SK-N-MC (cell line): ENCODE results near the gene CCDC69.
A peak's percentile ranks its signal among the peaks of the same experiment; 100 is the strongest.

Experiments
- DNase-seq: peaks from one replicate; pipeline ENCODE4 v3.0.0-alpha.2; 2011; ENCODE audit warnings: low read depth, low spot score
- H3K27ac ChIP-seq: fragments of 200-600 bp; sonication (generic); 2 replicates; pipeline ENCODE4 v1.5.1; 2016; ENCODE audit warnings: mixed run types
- H3K36me3 ChIP-seq: fragments of 200-600 bp; sonication (generic); 2 replicates; pipeline ENCODE4 v1.6.1; 2017; ENCODE audit warnings: antibody characterized with exemption, low read length, mixed read lengths; ENCODE audit not compliant: insufficient read depth
- H3K4me3 ChIP-seq: fragments of 200-600 bp; sonication (generic); 2 replicates; pipeline ENCODE4 v1.5.1; 2016
- H3K9ac ChIP-seq: fragments of 200-600 bp; sonication (generic); 2 replicates; pipeline ENCODE4 v1.8.0; 2017; ENCODE audit warnings: mixed run types, mixed read lengths; ENCODE audit not compliant: insufficient read length
- H3K9me3 ChIP-seq: fragments of 200-600 bp; sonication (generic); 2 replicates; pipeline ENCODE4 v1.6.1; 2017; ENCODE audit warnings: low read depth, mild to moderate bottlenecking, antibody characterized with exemption, low read length, moderate library complexity, mixed read lengths
- EZH2 ChIP-seq: fragments of 200-600 bp; sonication (generic); IDR thresholded peaks from one replicate; pipeline ENCODE4 v1.6.1; 2017; ENCODE audit warnings: antibody characterized with exemption
- FOXP2 ChIP-seq: optimal IDR thresholded peaks from 2 replicates; pipeline ENCODE3; 2011; ENCODE audit warnings: mild to moderate bottlenecking, moderate library complexity; ENCODE audit not compliant: insufficient read depth; ENCODE audit errors: extremely low read length, control extremely low read depth
- POLR2AphosphoS5 ChIP-seq: IDR thresholded peaks from 2 replicates; pipeline ENCODE4 v1.6.1; 2012; ENCODE audit warnings: mild to moderate bottlenecking, low read depth, low read length, borderline replicate concordance

The CCDC69 gene

DNA sequence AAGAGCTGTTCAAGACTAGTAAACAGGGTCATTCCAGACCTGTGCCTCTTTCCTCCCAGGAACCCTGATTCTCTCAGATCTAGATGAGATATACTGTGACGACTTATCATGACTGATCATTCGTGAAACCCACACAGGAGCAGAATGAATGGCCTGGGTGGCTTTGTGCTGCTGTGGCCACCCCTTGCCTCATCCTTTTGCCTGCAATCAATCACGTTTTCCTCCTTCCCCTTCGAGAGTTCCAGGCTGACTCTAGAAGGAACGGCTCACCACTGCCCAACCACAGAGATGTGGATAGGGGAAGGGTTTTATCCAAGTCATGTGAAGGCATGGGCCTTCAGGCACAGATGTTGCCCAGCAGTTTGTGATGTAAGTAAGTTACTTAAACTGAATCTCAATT is 72.1 kb downstream of the CCDC69 start:
- Histone ChIP-seq H3K9me3 (no peaks in the 10 kb centered on the region), H3K36me3 (peaks cover 21% of the 10 kb centered on the region), H3K27ac (peak overlapping the region; percentile 92), H3K9ac (no peak overlapping the region), H3K4me3 (no peak overlapping the region)
- no peak for DNase-seq
- TF ChIP-seq FOXP2 (no peak), EZH2 (no peak), POLR2AphosphoS5 (no peak)

DNA sequence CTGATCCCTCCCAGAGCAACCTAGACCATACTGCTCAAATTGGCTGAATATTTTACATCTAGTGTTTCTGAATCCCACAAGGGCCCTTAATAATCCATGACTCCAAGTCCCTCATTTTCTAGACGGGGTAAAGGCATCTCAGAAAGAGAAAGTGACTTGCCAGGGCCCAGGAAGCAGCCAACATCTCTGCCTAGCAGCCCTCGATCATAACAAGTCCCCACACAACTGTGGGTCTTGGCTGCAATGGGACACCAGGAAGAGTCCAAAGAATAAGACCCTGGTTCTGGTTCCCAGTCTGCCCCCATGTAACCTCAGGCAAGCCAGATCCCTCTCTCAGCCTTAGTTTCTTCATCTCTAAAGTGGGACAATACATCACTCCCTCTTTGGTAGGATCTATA is 72.6 kb downstream of the CCDC69 start:
- peaks cover 26% of the 10 kb centered on the region for H3K36me3 ChIP-seq
- peak overlapping the region; percentile 92 for H3K27ac ChIP-seq
- H3K4me3 ChIP-seq, result peak overlapping the region; percentile 60
- TF ChIP-seq FOXP2 (no peak), EZH2 (no peak), POLR2AphosphoS5 (no peak)
- DNase-seq, result no peak
- H3K9me3 ChIP-seq, result no peaks in the 10 kb centered on the region
- H3K9ac ChIP-seq, result peak overlapping the region; percentile 22

DNA sequence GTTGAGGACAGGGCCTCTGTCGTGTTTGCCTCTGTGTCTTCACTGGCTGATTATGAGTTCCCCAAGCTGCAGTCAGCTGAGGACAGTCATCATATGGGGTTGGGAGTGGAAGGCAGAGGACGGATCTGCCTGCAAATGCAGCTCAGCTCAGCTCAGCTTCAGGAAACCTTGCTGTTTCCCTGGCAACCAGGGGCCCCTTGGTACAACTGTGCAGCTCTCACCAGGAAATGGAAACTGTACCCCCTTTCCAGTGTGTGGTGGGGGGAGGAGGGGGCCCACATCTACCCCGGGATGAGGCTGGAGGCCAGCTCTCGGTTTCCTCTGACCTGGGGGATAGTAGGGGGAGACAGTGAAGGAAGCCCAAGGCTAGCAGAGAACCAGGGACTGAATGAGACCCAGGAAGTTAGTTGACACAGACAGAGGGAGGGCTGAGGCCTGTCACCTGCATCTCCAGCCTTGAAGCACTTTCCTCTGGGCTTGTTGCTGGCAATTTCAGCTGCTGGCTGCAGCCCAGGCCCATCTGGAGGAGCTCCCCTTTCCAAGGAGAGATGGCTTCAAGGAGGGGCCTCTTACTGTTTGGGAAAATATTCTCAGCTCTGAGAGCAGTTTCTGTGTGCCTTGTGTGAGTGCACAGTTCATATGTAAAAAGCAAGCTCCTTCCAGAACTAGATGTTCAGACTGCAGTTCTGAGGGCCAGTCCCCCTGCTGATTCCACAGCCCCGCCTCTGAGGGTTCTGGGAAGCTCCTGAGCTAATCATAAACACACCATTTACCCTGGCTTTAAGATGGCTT is 73.2 kb downstream of the CCDC69 start:
- no peak for TF ChIP-seq FOXP2
- DNase-seq, result no peak
- H3K9ac ChIP-seq, result peak overlapping the region; percentile 22
- peak overlapping the region; percentile 60 for H3K4me3 ChIP-seq
- H3K27ac ChIP-seq, result peak overlapping the region; percentile 92
- no peaks in the 10 kb centered on the region for H3K9me3 ChIP-seq
- peaks cover 32% of the 10 kb centered on the region for H3K36me3 ChIP-seq

DNA sequence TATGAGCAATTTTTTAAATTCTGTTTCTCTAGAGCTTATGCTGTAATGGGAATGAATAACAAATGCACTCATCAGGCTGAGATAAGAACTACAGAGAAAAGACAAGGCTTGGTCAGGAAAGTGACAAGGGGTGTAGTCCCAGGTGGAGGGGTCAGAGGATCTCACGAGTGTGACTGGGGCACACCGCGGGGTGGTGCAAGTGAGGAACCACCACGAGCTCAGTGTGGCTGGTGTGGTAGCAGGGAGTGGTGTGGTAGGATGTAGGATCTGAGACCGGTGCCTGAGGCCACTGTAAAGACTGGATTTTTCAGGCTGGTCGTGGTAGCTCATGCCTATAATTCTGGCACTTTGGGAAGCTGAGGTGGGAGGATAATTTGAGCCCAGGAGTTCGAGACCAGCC is 75.3 kb downstream of the CCDC69 start:
- TF ChIP-seq EZH2 (no peak), POLR2AphosphoS5 (no peak), FOXP2 (no peak)
- DNase-seq, result no peak
- H3K27ac ChIP-seq, result no peak overlapping the region
- H3K9me3 ChIP-seq, result no peaks in the 10 kb centered on the region
- H3K9ac ChIP-seq, result no peak overlapping the region
- H3K4me3 ChIP-seq, result no peak overlapping the region
- H3K36me3 ChIP-seq, result peaks cover 43% of the 10 kb centered on the region

DNA sequence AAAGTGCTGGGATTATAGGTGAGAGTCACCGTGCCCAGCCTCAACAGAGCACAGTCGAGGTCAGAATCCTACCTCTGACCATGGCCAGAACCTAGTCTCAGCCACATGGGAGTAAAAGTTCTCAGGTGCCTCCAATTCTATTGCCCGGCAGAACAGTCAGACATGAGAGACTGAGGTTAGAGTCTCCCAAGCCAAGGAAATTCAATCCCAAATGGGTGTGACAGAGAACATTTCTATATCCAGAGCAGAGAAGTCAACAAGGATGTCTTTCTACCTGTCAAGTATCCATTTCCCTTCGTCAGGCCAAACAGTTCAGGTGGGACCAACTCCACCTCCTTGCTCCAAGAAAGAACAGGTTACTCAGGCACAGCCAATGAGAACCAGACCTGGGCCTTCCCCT is 76.9 kb downstream of the CCDC69 start:
- no peak for DNase-seq
- Histone ChIP-seq H3K27ac (no peak overlapping the region), H3K4me3 (no peak overlapping the region), H3K9ac (no peak overlapping the region), H3K36me3 (peaks cover 42% of the 10 kb centered on the region), H3K9me3 (no peaks in the 10 kb centered on the region)
- TF ChIP-seq FOXP2 (no peak), POLR2AphosphoS5 (no peak), EZH2 (no peak)

DNA sequence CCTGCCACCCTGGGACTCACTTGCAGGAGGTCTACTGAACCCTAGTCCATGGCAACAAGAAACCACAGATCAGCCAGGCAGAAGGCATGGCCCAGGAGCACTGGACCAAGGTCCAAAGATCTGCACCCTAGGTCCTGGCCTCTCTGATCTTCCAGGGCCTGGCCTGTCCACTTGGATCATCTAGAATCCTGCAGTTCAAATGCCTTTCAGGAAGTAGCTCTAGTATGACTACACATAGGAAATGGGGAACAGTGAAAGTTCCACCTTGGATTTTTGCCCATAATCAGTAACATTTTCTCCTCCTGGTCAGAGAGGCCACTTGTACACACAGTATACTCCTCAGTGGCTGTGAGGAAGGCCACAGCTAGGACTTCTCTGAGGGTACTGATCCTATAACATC is 77.8 kb downstream of the CCDC69 start:
- no peak overlapping the region for H3K9ac ChIP-seq
- DNase-seq, result no peak
- peaks cover 50% of the 10 kb centered on the region for H3K36me3 ChIP-seq
- TF ChIP-seq EZH2 (no peak), FOXP2 (no peak), POLR2AphosphoS5 (no peak)
- no peaks in the 10 kb centered on the region for H3K9me3 ChIP-seq
- no peak overlapping the region for H3K4me3 ChIP-seq
- H3K27ac ChIP-seq, result no peak overlapping the region

DNA sequence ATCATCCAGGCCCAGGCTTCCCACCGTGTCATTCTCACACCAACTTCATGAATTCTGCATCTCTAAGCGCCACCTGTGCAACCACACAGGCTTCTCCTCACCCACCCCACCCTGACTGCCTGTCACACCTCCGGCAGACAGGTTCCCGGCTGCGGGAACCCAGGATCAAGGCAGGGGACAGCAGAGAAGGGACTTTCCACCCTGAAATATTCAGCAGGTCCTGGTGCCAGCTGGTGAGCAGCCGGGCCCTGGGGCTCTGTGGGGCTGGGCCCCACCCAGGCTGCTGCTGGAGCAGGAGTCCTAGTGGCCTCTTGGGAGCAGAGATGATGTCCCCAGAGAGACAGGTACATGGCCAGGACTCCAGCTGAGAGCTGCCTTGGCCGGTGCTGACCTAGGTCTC is 79.0 kb downstream of the CCDC69 start:
- H3K9me3 ChIP-seq, result no peaks in the 10 kb centered on the region
- no peak overlapping the region for H3K27ac ChIP-seq
- no peak for DNase-seq
- TF ChIP-seq FOXP2 (no peak), POLR2AphosphoS5 (no peak)
- H3K36me3 ChIP-seq, result peaks cover 53% of the 10 kb centered on the region
- H3K4me3 ChIP-seq, result no peak overlapping the region
- no peak overlapping the region for H3K9ac ChIP-seq

DNA sequence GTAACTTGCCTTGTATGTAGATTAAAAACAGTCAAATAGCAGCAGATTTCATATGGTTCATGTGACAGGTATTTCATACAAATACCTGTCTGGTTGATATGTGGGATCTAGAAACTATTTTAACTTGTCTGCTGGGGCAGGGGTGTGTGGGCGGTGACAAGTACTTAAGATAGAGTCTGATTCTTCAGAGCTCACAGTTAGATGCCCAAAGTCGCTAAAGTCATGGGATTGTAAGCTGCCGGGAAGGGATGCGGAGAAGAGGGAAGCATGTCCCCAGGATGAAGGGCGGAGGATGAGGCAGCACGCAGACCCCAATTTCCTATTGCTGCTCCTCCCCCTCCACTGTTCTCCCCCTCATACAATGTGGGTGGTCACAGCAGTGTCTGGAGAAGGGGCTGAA is 79.6 kb downstream of the CCDC69 start:
- no peak overlapping the region for H3K9ac ChIP-seq
- H3K36me3 ChIP-seq, result peaks cover 57% of the 10 kb centered on the region
- no peak overlapping the region for H3K4me3 ChIP-seq
- H3K9me3 ChIP-seq, result no peaks in the 10 kb centered on the region
- DNase-seq, result no peak
- no peak overlapping the region for H3K27ac ChIP-seq
- TF ChIP-seq POLR2AphosphoS5 (no peak), EZH2 (no peak), FOXP2 (no peak)

DNA sequence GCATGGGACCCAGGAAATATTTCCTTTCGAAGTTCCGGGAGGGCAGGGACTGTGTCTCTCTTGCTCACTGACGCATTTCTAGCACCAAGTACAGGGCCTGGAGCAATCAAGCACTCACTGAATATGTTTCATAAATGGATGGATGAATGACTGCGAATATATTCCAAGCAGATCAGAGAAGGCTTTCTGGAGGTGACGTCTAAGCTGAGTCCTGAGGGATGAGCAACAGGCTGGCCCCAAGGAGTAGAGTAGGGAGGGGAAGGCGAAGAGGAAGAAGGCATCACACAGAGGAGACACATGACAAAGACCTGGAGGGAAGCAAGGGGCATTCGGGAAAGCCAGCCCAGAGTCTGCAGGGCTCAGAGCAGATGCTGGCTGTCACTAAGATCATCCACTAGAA is 80.2 kb downstream of the CCDC69 start:
- TF ChIP-seq FOXP2 (no peak), POLR2AphosphoS5 (no peak), EZH2 (no peak)
- H3K9ac ChIP-seq, result no peak overlapping the region
- no peak for DNase-seq
- peaks cover 64% of the 10 kb centered on the region for H3K36me3 ChIP-seq
- H3K27ac ChIP-seq, result no peak overlapping the region
- no peaks in the 10 kb centered on the region for H3K9me3 ChIP-seq
- no peak overlapping the region for H3K4me3 ChIP-seq
